GM12892 (cell line): ENCODE results near the gene CNGA2.

ENCODE experiments used
- POLR2A ChIP-seq: IDR thresholded peaks from 2 replicates; pipeline ENCODE4 v1.6.1; 2011; ENCODE audit warnings: low read depth, low read length, control low read depth
- POLR2AphosphoS5 ChIP-seq: IDR thresholded peaks from 2 replicates; pipeline ENCODE4 v1.6.1; 2011; ENCODE audit warnings: low read depth, low read length, control low read depth
- TAF1 ChIP-seq: IDR thresholded peaks from 2 replicates; pipeline ENCODE4 v1.6.1; 2011; ENCODE audit warnings: low read depth, mild to moderate bottlenecking, control low read depth, low read length, borderline replicate concordance

GRCh38 chrX:151737494-151737893 is 2.9 kb downstream of the CNGA2 start:
- TF ChIP-seq POLR2A: no peak
- TF ChIP-seq POLR2AphosphoS5: no peak
- TF ChIP-seq TAF1: no peak
